GM23248 (cell line): ENCODE data around the gene HSD11B2.

Source experiments
- EZH2 ChIP-seq: fragments of 200-600 bp; sonication (generic); IDR thresholded peaks from 2 replicates; pipeline ENCODE4 v1.6.1; 2018; ENCODE audit warnings: antibody characterized with exemption, mild to moderate bottlenecking; ENCODE audit not compliant: insufficient read depth, poor library complexity, severe bottlenecking
- EZH2phosphoT487 ChIP-seq: fragments of 200-600 bp; sonication (generic); IDR thresholded peaks from 2 replicates; pipeline ENCODE4 v1.6.1; 2018; ENCODE audit warnings: antibody characterized with exemption, moderate library complexity, mild to moderate bottlenecking, low read depth; ENCODE audit not compliant: insufficient read depth

DNA sequence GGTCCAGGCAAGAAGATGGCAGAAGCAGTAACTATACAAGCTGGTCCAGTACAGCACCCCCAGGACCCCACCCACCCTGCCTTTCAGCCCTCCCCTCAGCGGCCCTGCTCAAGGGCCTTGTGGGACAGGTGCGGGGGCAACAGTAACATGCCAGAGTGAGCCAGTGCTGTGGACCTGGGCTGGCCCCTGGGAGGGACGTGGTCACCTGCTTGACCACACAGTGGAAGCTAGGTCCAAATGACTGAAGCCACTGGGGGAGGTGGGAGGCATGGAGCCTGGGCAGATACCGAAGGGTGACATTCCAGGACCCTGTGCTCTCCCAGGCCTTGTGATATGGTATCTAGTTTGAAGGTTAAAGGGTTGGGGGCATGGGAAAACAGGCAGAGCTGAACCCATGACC is 32.8 kb downstream of the HSD11B2 start:
- TF ChIP-seq EZH2, result no peak
- no peak for TF ChIP-seq EZH2phosphoT487
